ENCODE results near the gene PBLD. TPM values are rescaled to one million over a fixed set of nuclear protein-coding genes. Genes with fewer than 3 reads are reported as not detected.

PBLD gene
- total and polyA plus RNA-seq, 9 donors: 3.9 to 20.0 (median 7.8) TPM

GRCh38 chr10:68235581-68235980 is 97.1 kb downstream of the PBLD start:
- no peak overlapping the region for H3K27ac ChIP-seq (ENCODE audit: low read length)
- no peak overlapping the region for H3K4me3 ChIP-seq (ENCODE audit: low read length)
- H3K36me3 ChIP-seq (ENCODE audit: control insufficient read depth, insufficient read depth, low read length): no peaks in the 10 kb centered on the region
- H3K27me3 ChIP-seq (ENCODE audit: control insufficient read depth, insufficient read depth, low read length): peaks cover 11% of the 10 kb centered on the region
- H3K4me1 ChIP-seq (ENCODE audit: control insufficient read depth, insufficient read depth, low read length): peaks cover 9% of the 10 kb centered on the region
- H3K9me3 ChIP-seq (replicated peaks; ENCODE audit: control insufficient read depth, low read depth, low read length): no peaks in the 10 kb centered on the region
- no peak for DNase-seq

- peaks cover 11% of the 10 kb centered on the region for H3K27me3 ChIP-seq (ENCODE audit: control insufficient read depth, insufficient read depth, low read length)
- H3K4me1 ChIP-seq (ENCODE audit: control insufficient read depth, insufficient read depth, low read length): peaks cover 9% of the 10 kb centered on the region
- no peak for DNase-seq
- no CpG with 5 or more reads among the region's 2 CpGs for WGBS (ENCODE audit: insufficient coverage)
- no peaks in the 10 kb centered on the region for H3K36me3 ChIP-seq (ENCODE audit: control insufficient read depth, insufficient read depth, low read length)
- no peaks in the 10 kb centered on the region for H3K9me3 ChIP-seq (replicated peaks; ENCODE audit: control insufficient read depth, low read depth, low read length)
- H3K27ac ChIP-seq (ENCODE audit: low read length): no peak overlapping the region
- no peak overlapping the region for H3K4me3 ChIP-seq (ENCODE audit: low read length)
Observed at GRCh38 chr10:68235111-68235510, 97.6 kb downstream of the PBLD start.

GRCh38 chr10:68233046-68233445 is 99.7 kb downstream of the PBLD start:
- Histone ChIP-seq H3K27ac (ENCODE audit: low read length) (no peak overlapping the region), H3K27me3 (ENCODE audit: control insufficient read depth, insufficient read depth, low read length) (peaks cover 13% of the 10 kb centered on the region), H3K9me3 (replicated peaks; ENCODE audit: control insufficient read depth, low read depth, low read length) (no peaks in the 10 kb centered on the region), H3K36me3 (ENCODE audit: control insufficient read depth, insufficient read depth, low read length) (no peaks in the 10 kb centered on the region), H3K4me1 (ENCODE audit: control insufficient read depth, insufficient read depth, low read length) (peaks cover 9% of the 10 kb centered on the region), H3K4me3 (ENCODE audit: low read length) (no peak overlapping the region)
- no CpG with 5 or more reads among the region's 3 CpGs for WGBS (ENCODE audit: insufficient coverage)
- no peak for DNase-seq

Other genes starting within 250 kb of the PBLD start
- 69.2 TPM for gene MYPN, start 223.4 kb downstream of the PBLD start, total RNA-seq
- gene MYPN, start 223.4 kb downstream of the PBLD start, polyA plus RNA-seq (ENCODE audit: insufficient read depth in 1 of 8, insufficient read length in 8 of 8, low replicate concordance in 1 of 8): 10 to 100 TPM; 49.1 to 88.0 (median 61.6) TPM
- gene ATOH7, start 100.8 kb downstream of the PBLD start, total RNA-seq: 0.13 TPM
- gene ATOH7, start 100.8 kb downstream of the PBLD start, polyA plus RNA-seq (ENCODE audit: insufficient read depth in 1 of 8, insufficient read length in 8 of 8, low replicate concordance in 1 of 8): under 1 TPM in 2 of 8 donors, not detected in 6; 0.11 TPM
- gene HNRNPH3, start 864 bp downstream of the PBLD start, total RNA-seq: 17.8 TPM
- gene HNRNPH3, start 864 bp downstream of the PBLD start, polyA plus RNA-seq (ENCODE audit: insufficient read depth in 1 of 8, insufficient read length in 8 of 8, low replicate concordance in 1 of 8): 100 to 1,000 TPM; 176 to 214 (median 193) TPM
- 19.8 TPM for gene RUFY2, start 74.3 kb upstream of the PBLD start, total RNA-seq
- gene RUFY2, start 74.3 kb upstream of the PBLD start, polyA plus RNA-seq (ENCODE audit: insufficient read depth in 1 of 8, insufficient read length in 8 of 8, low replicate concordance in 1 of 8): 10 to 100 TPM; 12.0 to 17.3 (median 14.8) TPM
- 9.0 TPM for gene DNA2, start 139.0 kb upstream of the PBLD start, total RNA-seq
- 1 to 10 TPM; 3.7 to 7.3 (median 5.2) TPM for gene DNA2, start 139.0 kb upstream of the PBLD start, polyA plus RNA-seq (ENCODE audit: insufficient read depth in 1 of 8, insufficient read length in 8 of 8, low replicate concordance in 1 of 8)
- gene SLC25A16, start 194.6 kb upstream of the PBLD start, total RNA-seq: 31.8 TPM
- gene SLC25A16, start 194.6 kb upstream of the PBLD start, polyA plus RNA-seq (ENCODE audit: insufficient read depth in 1 of 8, insufficient read length in 8 of 8, low replicate concordance in 1 of 8): 10 to 100 TPM in 1 of 8 donors, 1 to 10 TPM in 7; 6.9 to 13.9 (median 8.5) TPM
- gene TET1, start 227.4 kb upstream of the PBLD start, total RNA-seq: 20.6 TPM
- gene TET1, start 227.4 kb upstream of the PBLD start, polyA plus RNA-seq (ENCODE audit: insufficient read depth in 1 of 8, insufficient read length in 8 of 8, low replicate concordance in 1 of 8): 10 to 100 TPM in 1 of 8 donors, 1 to 10 TPM in 7; 5.2 to 11.5 (median 9.4) TPM